Tibial artery (tissue), 4 donors: ENCODE measurements around the gene EPHA10.

Source experiments
- DNase-seq, 2 donors: peaks; one replicate each; pipeline ENCODE4 v3.0.0-alpha.2; 2019
- H3K27ac ChIP-seq, 2 donors: fragments of 200-600 bp; sonication (generic) in 1 of 2; 1 replicate in 1 of 2; 2 replicates in 1 of 2; pipeline ENCODE4 v1.5.1; 2018 to 2019; ENCODE audit warnings: mild to moderate bottlenecking in 1 of 2
- H3K27me3 ChIP-seq, 2 donors: fragments of 200-600 bp; sonication (generic) in 1 of 2; one replicate each; pipeline versions ENCODE4 v1.5.1 to v1.6.0; 2016 to 2019
- H3K36me3 ChIP-seq, 3 donors: fragments of 200-600 bp; sonication (generic) in 2 of 3; one replicate each; pipeline ENCODE4 v1.5.1; 2016 to 2019; ENCODE audit warnings: mild to moderate bottlenecking in 2 of 3
- H3K4me1 ChIP-seq, 4 donors: fragments of 200-600 bp; sonication (generic) in 2 of 4; 1 replicate in 3 of 4; 2 replicates in 1 of 4; pipeline ENCODE4 v1.5.1; 2016 to 2019
- H3K4me3 ChIP-seq, 2 donors: fragments of 200-600 bp; sonication (generic) in 1 of 2; 1 replicate in 1 of 2; 2 replicates in 1 of 2; pipeline ENCODE4 v1.5.1; 2018 to 2019; ENCODE audit warnings: mild to moderate bottlenecking in 2 of 2
- H3K9me3 ChIP-seq, 3 donors: fragments of 200-600 bp; sonication (generic) in 1 of 3; one replicate each; pipeline ENCODE4 v1.5.1; 2016 to 2019
- intact Hi-C: fragments of 100-400 bp; cut with DNase I; formaldehyde crosslinking; loops from one replicate; pipeline ENCODE4 v1.15.0; 2023; ENCODE audit warnings: low total_unique reads
- TF ChIP-seq, protein P1 (sequence below), 2 experiments: fragments of 200-600 bp in 1 of 2; fragments of 450-650 bp in 1 of 2; IDR thresholded peaks; one replicate each; pipeline ENCODE4 v1.5.1; 2017 to 2019; ENCODE audit warnings: antibody characterized with exemption in 2 of 2, mild to moderate bottlenecking in 1 of 2, moderate library complexity in 1 of 2

The EPHA10 gene

DNA sequence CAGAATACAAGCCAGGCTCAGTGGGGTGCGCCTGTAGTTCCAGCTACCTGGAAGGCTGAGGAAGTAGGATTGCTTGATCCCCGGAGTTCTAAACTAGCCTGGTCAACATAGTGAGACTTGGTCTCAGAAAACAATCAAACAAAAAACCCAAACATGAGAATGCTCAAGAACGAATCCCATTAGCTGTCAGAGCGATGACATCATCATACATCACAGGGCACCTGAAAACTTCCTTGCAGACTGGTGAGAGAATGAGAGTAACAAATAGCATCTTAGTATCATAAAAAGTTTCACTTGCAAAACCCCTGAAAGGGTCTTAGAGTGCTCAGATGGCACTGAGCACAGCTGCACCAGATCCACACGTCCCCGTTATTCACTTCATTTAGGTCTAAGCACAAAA is 93.7 kb downstream of the EPHA10 start:
- intact Hi-C loops = no loop called here
- Histone ChIP-seq H3K27me3 (peaks cover 0 to 25% of the 10 kb centered on the region in 2 donors), H3K9me3 (no peaks in the 10 kb centered on the region), H3K4me1 (peaks cover 0 to 11% (median 6%) of the 10 kb centered on the region in 4 donors), H3K36me3 (no peaks in the 10 kb centered on the region), H3K4me3 (no peak overlapping the region), H3K27ac (no peak overlapping the region)
- no peak for DNase-seq
- TF ChIP-seq, protein P1, sequence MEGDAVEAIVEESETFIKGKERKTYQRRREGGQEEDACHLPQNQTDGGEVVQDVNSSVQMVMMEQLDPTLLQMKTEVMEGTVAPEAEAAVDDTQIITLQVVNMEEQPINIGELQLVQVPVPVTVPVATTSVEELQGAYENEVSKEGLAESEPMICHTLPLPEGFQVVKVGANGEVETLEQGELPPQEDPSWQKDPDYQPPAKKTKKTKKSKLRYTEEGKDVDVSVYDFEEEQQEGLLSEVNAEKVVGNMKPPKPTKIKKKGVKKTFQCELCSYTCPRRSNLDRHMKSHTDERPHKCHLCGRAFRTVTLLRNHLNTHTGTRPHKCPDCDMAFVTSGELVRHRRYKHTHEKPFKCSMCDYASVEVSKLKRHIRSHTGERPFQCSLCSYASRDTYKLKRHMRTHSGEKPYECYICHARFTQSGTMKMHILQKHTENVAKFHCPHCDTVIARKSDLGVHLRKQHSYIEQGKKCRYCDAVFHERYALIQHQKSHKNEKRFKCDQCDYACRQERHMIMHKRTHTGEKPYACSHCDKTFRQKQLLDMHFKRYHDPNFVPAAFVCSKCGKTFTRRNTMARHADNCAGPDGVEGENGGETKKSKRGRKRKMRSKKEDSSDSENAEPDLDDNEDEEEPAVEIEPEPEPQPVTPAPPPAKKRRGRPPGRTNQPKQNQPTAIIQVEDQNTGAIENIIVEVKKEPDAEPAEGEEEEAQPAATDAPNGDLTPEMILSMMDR (IDR thresholded peaks at IDR 0.05) = no peak

DNA sequence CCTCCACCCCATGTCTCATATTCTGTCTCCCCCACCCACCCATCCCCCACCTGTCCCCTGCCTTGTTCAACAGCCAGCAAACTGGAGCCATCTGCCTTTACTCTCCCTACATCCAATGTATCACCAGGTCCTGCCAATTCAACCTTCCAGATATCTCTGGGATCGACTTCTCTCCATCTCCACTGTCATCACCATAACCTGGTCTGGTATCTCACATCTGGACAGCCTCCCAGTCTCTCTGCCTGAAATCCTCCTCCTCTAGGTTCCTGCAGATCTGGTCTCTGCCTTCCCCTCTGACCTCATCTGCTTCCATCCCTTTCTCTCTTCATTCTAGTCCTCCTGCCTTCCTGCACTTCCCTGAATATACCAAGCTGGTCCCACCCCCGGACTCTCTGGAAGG is 94.8 kb downstream of the EPHA10 start:
- Histone ChIP-seq H3K9me3 (no peaks in the 10 kb centered on the region), H3K4me3 (no peak overlapping the region), H3K36me3 (no peaks in the 10 kb centered on the region), H3K4me1 (no peaks in the 10 kb centered on the region), H3K27ac (no peak overlapping the region), H3K27me3 (peaks cover 0 to 25% of the 10 kb centered on the region in 2 donors)
- no peak for DNase-seq
- intact Hi-C loops = no loop called here
- TF ChIP-seq, protein P1 (IDR thresholded peaks at IDR 0.05) = no peak

DNA sequence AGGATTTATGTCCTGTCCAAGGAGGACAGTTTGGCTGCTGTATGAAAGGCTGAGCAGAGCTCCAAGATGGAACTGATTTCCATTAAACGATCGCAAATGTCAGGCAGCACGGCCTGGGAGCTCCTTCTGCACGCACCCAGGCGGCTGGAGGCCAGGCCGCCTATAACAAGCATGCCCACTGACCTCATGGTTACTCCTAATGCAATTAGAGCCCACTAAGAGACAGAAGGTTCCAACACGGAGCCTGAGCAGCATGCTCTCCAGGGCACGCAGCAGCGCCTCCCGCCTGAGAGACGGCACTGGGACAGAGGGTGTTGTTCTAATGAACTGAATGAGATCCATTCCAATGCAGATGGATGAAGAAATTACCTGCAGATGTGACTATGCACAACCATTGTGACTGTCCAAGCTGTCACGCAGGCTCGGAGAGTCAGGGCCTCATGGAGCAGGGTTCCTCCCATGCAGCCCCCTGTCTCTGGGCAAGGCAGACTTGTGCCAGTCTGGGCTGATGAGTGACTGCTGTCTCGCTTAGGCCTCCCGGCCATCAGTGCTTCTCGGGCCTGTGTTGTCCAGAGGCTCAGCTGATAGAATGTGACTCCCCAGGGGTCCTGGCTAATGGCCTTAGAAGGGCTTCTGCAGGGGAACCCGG is 97.8 kb downstream of the EPHA10 start:
- intact Hi-C loops = no loop called here
- H3K4me1 ChIP-seq = no peaks in the 10 kb centered on the region
- no peaks in the 10 kb centered on the region for H3K36me3 ChIP-seq
- H3K27me3 ChIP-seq = peaks cover 0 to 31% of the 10 kb centered on the region in 2 donors
- no peak overlapping the region for H3K4me3 ChIP-seq
- no peak for DNase-seq
- H3K9me3 ChIP-seq = no peaks in the 10 kb centered on the region
- TF ChIP-seq, protein P1 (IDR thresholded peaks at IDR 0.05) = no peak
- no peak overlapping the region for H3K27ac ChIP-seq

DNA sequence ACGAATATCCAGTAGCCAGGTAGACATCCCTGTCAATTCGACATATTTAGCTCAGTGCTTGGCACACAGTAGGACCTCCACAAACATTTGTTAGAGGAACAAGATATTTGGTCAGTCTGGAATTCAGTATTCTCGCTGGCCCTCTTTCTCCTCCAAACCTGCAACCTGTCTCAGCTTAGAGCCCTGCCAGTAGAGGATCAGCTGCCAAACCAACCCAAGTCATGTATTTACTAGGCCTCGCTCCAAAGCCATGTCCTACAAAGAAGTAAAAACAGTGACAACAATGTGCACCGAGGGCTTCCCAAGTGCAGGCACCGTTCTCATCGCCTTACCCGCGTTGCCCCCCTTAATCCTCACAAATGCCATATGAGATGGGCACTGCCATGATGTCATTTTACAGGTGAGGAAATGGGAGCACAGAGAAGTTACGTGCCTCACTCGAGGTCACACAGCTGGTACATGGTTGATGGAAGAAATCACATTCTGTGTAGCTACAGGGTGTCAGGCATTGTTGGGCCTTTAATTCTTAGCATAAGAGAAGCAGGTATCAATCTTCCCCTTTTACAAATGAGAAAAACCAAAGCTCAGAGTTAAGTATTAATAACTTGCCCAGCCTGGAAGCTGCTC is 98.6 kb downstream of the EPHA10 start:
- TF ChIP-seq, protein P1 (IDR thresholded peaks at IDR 0.05) = no peak
- no peaks in the 10 kb centered on the region for H3K4me1 ChIP-seq
- no peak for DNase-seq
- intact Hi-C loops = no loop called here
- no peaks in the 10 kb centered on the region for H3K9me3 ChIP-seq
- no peaks in the 10 kb centered on the region for H3K36me3 ChIP-seq
- no peak overlapping the region for H3K4me3 ChIP-seq
- H3K27ac ChIP-seq = no peak overlapping the region
- peaks cover 0 to 32% of the 10 kb centered on the region in 2 donors for H3K27me3 ChIP-seq
